ENCODE measurements around the gene FZD1.
A peak's percentile ranks its signal among the peaks of the same experiment; 100 is the strongest.

The FZD1 gene

GRCh38 chr7:91264046-91264923, at the start of gene FZD1:
TSS of gene FZD1 (plus strand) at chr7:91264433. CDS start at chr7:91264881, 448 bp downstream.
- DNase-seq, result peak; percentile 99

- DNase-seq, result no peak
Observed at GRCh38 chr7:91226411-91226810, 37.8 kb upstream of the FZD1 start.

- DNase-seq, result no peak
Observed at GRCh38 chr7:91228327-91228726, 35.9 kb upstream of the FZD1 start.

- no peak for DNase-seq
Observed at GRCh38 chr7:91228927-91229558, 35.2 kb upstream of the FZD1 start.

GRCh38 chr7:91230100-91230499, 34.1 kb upstream of the FZD1 start:
- no peak for DNase-seq

- no peak for DNase-seq
Observed at GRCh38 chr7:91230503-91230902, 33.7 kb upstream of the FZD1 start.

GRCh38 chr7:91233212-91233611, 31.0 kb upstream of the FZD1 start:
- DNase-seq, result no peak

GRCh38 chr7:91235211-91235832, 28.9 kb upstream of the FZD1 start:
- DNase-seq, result no peak

GRCh38 chr7:91239171-91239604, 25.0 kb upstream of the FZD1 start:
- DNase-seq, result no peak

- DNase-seq, result no peak
Observed at GRCh38 chr7:91239772-91240171, 24.5 kb upstream of the FZD1 start.

- DNase-seq, result no peak
Observed at GRCh38 chr7:91240376-91240941, 23.8 kb upstream of the FZD1 start.

GRCh38 chr7:91242097-91242844, 22.0 kb upstream of the FZD1 start:
- DNase-seq, result no peak

- no peak for DNase-seq
Observed at GRCh38 chr7:91243591-91244301, 20.5 kb upstream of the FZD1 start.

GRCh38 chr7:91247500-91247899, 16.7 kb upstream of the FZD1 start:
- DNase-seq, result no peak

- DNase-seq, result no peak
Observed at GRCh38 chr7:91248996-91249395, 15.2 kb upstream of the FZD1 start.

- no peak for DNase-seq
Observed at GRCh38 chr7:91249506-91250233, 14.6 kb upstream of the FZD1 start.

- no peak for DNase-seq
Observed at GRCh38 chr7:91250706-91251105, 13.5 kb upstream of the FZD1 start.

- no peak for DNase-seq
Observed at GRCh38 chr7:91251877-91252276, 12.4 kb upstream of the FZD1 start.

- DNase-seq, result peak; percentile 74
Observed at GRCh38 chr7:91263384-91264045, 718 bp upstream of the FZD1 start.

GRCh38 chr7:91264924-91265681, 870 bp downstream of the FZD1 start:
- peak; percentile 83 for DNase-seq

Measured in NCI-H526 treated with DMSO at 0.1 percent for 48 hours (cell line).